ENCODE results near the gene PABPN1. TPM values are rescaled to one million over a fixed set of nuclear protein-coding genes. Genes with fewer than 3 reads are reported as not detected.

PABPN1 gene
- total and polyA plus RNA-seq, 2 of the 13 experiments (the other 11 are each of a cell fraction or from before 2014, with no cell fraction given): 233 to 524 TPM

GRCh38 chr14:23300687-23301223, 20.5 kb upstream of the PABPN1 start (continued):
- TF ChIP-seq, protein P1, sequence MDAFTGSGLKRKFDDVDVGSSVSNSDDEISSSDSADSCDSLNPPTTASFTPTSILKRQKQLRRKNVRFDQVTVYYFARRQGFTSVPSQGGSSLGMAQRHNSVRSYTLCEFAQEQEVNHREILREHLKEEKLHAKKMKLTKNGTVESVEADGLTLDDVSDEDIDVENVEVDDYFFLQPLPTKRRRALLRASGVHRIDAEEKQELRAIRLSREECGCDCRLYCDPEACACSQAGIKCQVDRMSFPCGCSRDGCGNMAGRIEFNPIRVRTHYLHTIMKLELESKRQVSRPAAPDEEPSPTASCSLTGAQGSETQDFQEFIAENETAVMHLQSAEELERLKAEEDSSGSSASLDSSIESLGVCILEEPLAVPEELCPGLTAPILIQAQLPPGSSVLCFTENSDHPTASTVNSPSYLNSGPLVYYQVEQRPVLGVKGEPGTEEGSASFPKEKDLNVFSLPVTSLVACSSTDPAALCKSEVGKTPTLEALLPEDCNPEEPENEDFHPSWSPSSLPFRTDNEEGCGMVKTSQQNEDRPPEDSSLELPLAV (CRISPR knock-in tag; conservative IDR thresholded peaks at IDR 0.05; ENCODE audit: low read depth): no peak
- TF ChIP-seq AGO1 (IDR thresholded peaks at IDR 0.05; ENCODE audit: low read depth, low read length, poor library complexity, severe bottlenecking): no peak
- TF ChIP-seq DPF2 (CRISPR knock-in tag; IDR thresholded peaks at IDR 0.05; ENCODE audit: borderline replicate concordance, low read depth): no peak; the same call in 1 of the 2 replicates
- no peak for TF ChIP-seq CREB3 (CRISPR knock-in tag; IDR thresholded peaks at IDR 0.05)
- 0 out of 2 replicates have a peak, but pooled peaks have one; percentile 76 for TF ChIP-seq ZNF839 (CRISPR knock-in tag; IDR thresholded peaks at IDR 0.05; ENCODE audit: borderline replicate concordance)
- TF ChIP-seq ZBTB3 (CRISPR knock-in tag; IDR thresholded peaks at IDR 0.05; ENCODE audit: borderline replicate concordance, low read depth): no peak
- peak; percentile 2; the same call in 1 of the 2 replicates for TF ChIP-seq CEBPG (CRISPR knock-in tag; IDR thresholded peaks at IDR 0.05)
- TF ChIP-seq GABPB1 (CRISPR knock-in tag; IDR thresholded peaks at IDR 0.05): no peak
- no peak for TF ChIP-seq AHDC1 (CRISPR knock-in tag; IDR thresholded peaks at IDR 0.05; ENCODE audit: borderline replicate concordance)
- TF ChIP-seq ZNF230 (CRISPR knock-in tag; IDR thresholded peaks at IDR 0.05): no peak; the same call in 1 of the 2 replicates
- TF ChIP-seq ZNF225 (CRISPR knock-in tag; IDR thresholded peaks at IDR 0.05): peak; percentile 50; the same call in 1 of the 2 replicates
- TF ChIP-seq TSC22D2 (CRISPR knock-in tag; IDR thresholded peaks at IDR 0.05; ENCODE audit: borderline replicate concordance): no peak
- TF ChIP-seq POLR2G (IDR thresholded peaks at IDR 0.05; ENCODE audit: low read depth, low read length): no peak; the same call in 1 of the 2 replicates
- peak; percentile 22; the same call in 1 of the 2 replicates for TF ChIP-seq ZNF335 (CRISPR knock-in tag; IDR thresholded peaks at IDR 0.05)
- no peak for TF ChIP-seq MXD1 (CRISPR knock-in tag; IDR thresholded peaks at IDR 0.05)
- TF ChIP-seq CCAR2 (optimal IDR thresholded peaks at IDR 0.05; ENCODE audit: low read depth, low read length): no peak
- TF ChIP-seq, protein P2, sequence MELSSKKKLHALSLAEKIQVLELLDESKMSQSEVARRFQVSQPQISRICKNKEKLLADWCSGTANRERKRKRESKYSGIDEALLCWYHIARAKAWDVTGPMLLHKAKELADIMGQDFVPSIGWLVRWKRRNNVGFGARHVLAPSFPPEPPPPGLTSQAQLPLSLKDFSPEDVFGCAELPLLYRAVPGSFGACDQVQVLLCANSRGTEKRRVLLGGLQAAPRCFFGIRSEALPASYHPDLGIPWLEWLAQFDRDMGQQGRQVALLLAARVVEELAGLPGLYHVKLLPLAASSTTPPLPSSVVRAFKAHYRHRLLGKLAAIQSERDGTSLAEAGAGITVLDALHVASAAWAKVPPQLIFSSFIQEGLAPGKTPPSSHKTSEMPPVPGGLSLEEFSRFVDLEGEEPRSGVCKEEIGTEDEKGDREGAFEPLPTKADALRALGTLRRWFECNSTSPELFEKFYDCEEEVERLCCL (CRISPR knock-in tag; IDR thresholded peaks at IDR 0.05; ENCODE audit: borderline replicate concordance): no peak
- TF ChIP-seq ZFP36L2 (CRISPR knock-in tag; IDR thresholded peaks at IDR 0.05): no peak
- no peak for TF ChIP-seq MYNN (CRISPR knock-in tag; IDR thresholded peaks at IDR 0.05; ENCODE audit: low read depth)
- peak; percentile 8; the same call in 1 of the 2 replicates for TF ChIP-seq ZNF788 (CRISPR knock-in tag; IDR thresholded peaks at IDR 0.05; ENCODE audit: borderline replicate concordance)
